GM21526 (cell line): ENCODE results near the gene GNAT1.

ENCODE experiments used
- ATAC-seq: cut with Tn5 transposase; IDR thresholded peaks from one replicate; pipeline ENCODE4 v1.9.1; 2021; ENCODE audit warnings: moderate library complexity; ENCODE audit not compliant: unreplicated experiment, low FRiP score

The GNAT1 gene

GRCh38 chr3:50162034-50162883 is 29.2 kb upstream of the GNAT1 start:
- ATAC-seq: no peak

GRCh38 chr3:50163572-50164455 is 27.6 kb upstream of the GNAT1 start:
- ATAC-seq: no peak

GRCh38 chr3:50164481-50164880 is 26.9 kb upstream of the GNAT1 start:
- ATAC-seq: no peak

GRCh38 chr3:50164984-50165909 is 26.2 kb upstream of the GNAT1 start:
- ATAC-seq: no peak

- ATAC-seq: no peak
These were observed 25.4 kb upstream of the GNAT1 start for GRCh38 chr3:50165910-50166538.

GRCh38 chr3:50166620-50167019 is 24.8 kb upstream of the GNAT1 start:
- no peak for ATAC-seq

- no peak for ATAC-seq
These were observed 24.2 kb upstream of the GNAT1 start for GRCh38 chr3:50167069-50167840.

- no peak for ATAC-seq
These were observed 23.6 kb upstream of the GNAT1 start for GRCh38 chr3:50167841-50168209.

GRCh38 chr3:50168388-50168787 is 23.0 kb upstream of the GNAT1 start:
- no peak for ATAC-seq

GRCh38 chr3:50168791-50169190 is 22.6 kb upstream of the GNAT1 start:
- ATAC-seq: no peak

- no peak for ATAC-seq
These were observed 22.1 kb upstream of the GNAT1 start for GRCh38 chr3:50169232-50169832.

- no peak for ATAC-seq
These were observed 21.6 kb upstream of the GNAT1 start for GRCh38 chr3:50169858-50170257.

- ATAC-seq: no peak
These were observed 20.7 kb upstream of the GNAT1 start for GRCh38 chr3:50170689-50171088.

GRCh38 chr3:50171540-50172301 is 19.7 kb upstream of the GNAT1 start:
- ATAC-seq: no peak

- ATAC-seq: no peak
These were observed 18.7 kb upstream of the GNAT1 start for GRCh38 chr3:50172626-50173220.

GRCh38 chr3:50173685-50174516 is 17.5 kb upstream of the GNAT1 start:
- ATAC-seq: no peak

GRCh38 chr3:50174517-50174895 is 16.9 kb upstream of the GNAT1 start:
- no peak for ATAC-seq
